Osteoblast (primary cell): Measurements from ENCODE around the gene CYTIP. TPM values are rescaled to one million over a fixed set of nuclear protein-coding genes. Genes with fewer than 3 reads are reported as not detected.

ENCODE experiments used
- DNase-seq: peaks from one replicate; pipeline ENCODE4 v3.0.0; 2011; ENCODE audit warnings: low spot score, mixed read lengths; ENCODE audit not compliant: insufficient read length; ENCODE audit errors: missing footprints
- H2AFZ ChIP-seq: 2 replicates; pipeline ENCODE4 v1.6.0; 2011; ENCODE audit warnings: mild to moderate bottlenecking, low read length
- H3K27ac ChIP-seq: 2 replicates; pipeline ENCODE4 v1.5.1; 2011; ENCODE audit warnings: mild to moderate bottlenecking, low read depth, low read length, moderate library complexity
- H3K27me3 ChIP-seq: 2 replicates; pipeline ENCODE4 v1.6.0; 2012; ENCODE audit warnings: mild to moderate bottlenecking, control low read depth, inconsistent platforms, low read length, moderate library complexity; ENCODE audit not compliant: insufficient read depth
- H3K36me3 ChIP-seq: 2 replicates; pipeline ENCODE4 v1.5.1; 2011; ENCODE audit warnings: mild to moderate bottlenecking, low read length, control low read depth, moderate library complexity; ENCODE audit not compliant: insufficient read depth
- H3K4me1 ChIP-seq: 2 replicates; pipeline ENCODE4 v1.5.1; 2011; ENCODE audit warnings: mild to moderate bottlenecking, low read length, control low read depth, moderate library complexity; ENCODE audit not compliant: insufficient read depth
- H3K4me2 ChIP-seq: 2 replicates; pipeline ENCODE4 v1.6.0; 2011; ENCODE audit warnings: mild to moderate bottlenecking, low read length; ENCODE audit not compliant: insufficient read depth
- H3K4me3 ChIP-seq: fragments of 200-600 bp; sonication (generic); 3 replicates; pipeline ENCODE4 v1.5.1; 2012; ENCODE audit warnings: mild to moderate bottlenecking, low read length, inconsistent platforms; ENCODE audit not compliant: insufficient read depth
- H3K79me2 ChIP-seq: 2 replicates; pipeline ENCODE4 v1.6.0; 2012; ENCODE audit warnings: mild to moderate bottlenecking, low read length, control low read depth, inconsistent platforms; ENCODE audit not compliant: insufficient read depth
- H3K9me3 ChIP-seq: 2 replicates; pipeline ENCODE4 v1.5.1; 2011; ENCODE audit warnings: low read depth, low read length, control low read depth
- H4K20me1 ChIP-seq: 2 replicates; pipeline ENCODE4 v1.6.0; 2012; ENCODE audit warnings: mild to moderate bottlenecking, low read length, control low read depth; ENCODE audit not compliant: insufficient read depth
- total RNA-seq: library from RNA; depleted of rRNA; stranded (reverse); fragments of >200 nt; gene quantifications from 2 replicates; pipeline ENCODE4 v1.2.3, GENCODE V29; 2012
- TF ChIP-seq, protein P1 (sequence below): IDR thresholded peaks from 2 replicates; pipeline ENCODE4 v1.5.1; 2011; ENCODE audit warnings: mild to moderate bottlenecking, low read depth, low read length, moderate library complexity; ENCODE audit errors: extremely low read depth

The CYTIP gene
- total RNA-seq, 1 donor = 1.4 TPM

DNA sequence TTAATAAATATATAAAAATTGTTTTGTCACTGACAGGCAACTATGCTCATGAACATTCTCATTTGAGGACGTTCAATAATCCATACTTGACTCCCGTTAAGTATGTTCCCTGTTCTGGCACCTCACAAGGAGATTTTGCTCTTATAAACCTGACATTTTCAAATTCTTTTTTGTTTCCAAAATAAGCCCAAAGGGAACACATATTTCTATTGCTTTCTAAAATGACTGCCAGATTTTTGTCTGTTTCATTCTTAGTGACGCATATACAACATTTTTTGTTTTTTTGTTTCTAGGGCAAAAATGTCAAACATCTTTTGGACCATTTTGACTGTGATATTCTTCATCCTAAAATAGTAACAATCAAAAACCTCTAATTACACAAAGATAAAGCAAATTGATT is 50.5 kb downstream of the CYTIP start:
- H3K27me3 ChIP-seq = peaks cover 3% of the 10 kb centered on the region
- H3K79me2 ChIP-seq = no peaks in the 10 kb centered on the region
- TF ChIP-seq, protein P1, sequence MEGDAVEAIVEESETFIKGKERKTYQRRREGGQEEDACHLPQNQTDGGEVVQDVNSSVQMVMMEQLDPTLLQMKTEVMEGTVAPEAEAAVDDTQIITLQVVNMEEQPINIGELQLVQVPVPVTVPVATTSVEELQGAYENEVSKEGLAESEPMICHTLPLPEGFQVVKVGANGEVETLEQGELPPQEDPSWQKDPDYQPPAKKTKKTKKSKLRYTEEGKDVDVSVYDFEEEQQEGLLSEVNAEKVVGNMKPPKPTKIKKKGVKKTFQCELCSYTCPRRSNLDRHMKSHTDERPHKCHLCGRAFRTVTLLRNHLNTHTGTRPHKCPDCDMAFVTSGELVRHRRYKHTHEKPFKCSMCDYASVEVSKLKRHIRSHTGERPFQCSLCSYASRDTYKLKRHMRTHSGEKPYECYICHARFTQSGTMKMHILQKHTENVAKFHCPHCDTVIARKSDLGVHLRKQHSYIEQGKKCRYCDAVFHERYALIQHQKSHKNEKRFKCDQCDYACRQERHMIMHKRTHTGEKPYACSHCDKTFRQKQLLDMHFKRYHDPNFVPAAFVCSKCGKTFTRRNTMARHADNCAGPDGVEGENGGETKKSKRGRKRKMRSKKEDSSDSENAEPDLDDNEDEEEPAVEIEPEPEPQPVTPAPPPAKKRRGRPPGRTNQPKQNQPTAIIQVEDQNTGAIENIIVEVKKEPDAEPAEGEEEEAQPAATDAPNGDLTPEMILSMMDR = no peak
- DNase-seq = no peak
- no peaks in the 10 kb centered on the region for H4K20me1 ChIP-seq
- no peaks in the 10 kb centered on the region for H3K36me3 ChIP-seq
- no peaks in the 10 kb centered on the region for H3K4me1 ChIP-seq
- no peak overlapping the region for H3K27ac ChIP-seq
- no peak overlapping the region for H2AFZ ChIP-seq
- no peaks in the 10 kb centered on the region for H3K9me3 ChIP-seq
- no peak overlapping the region for H3K4me3 ChIP-seq
- H3K4me2 ChIP-seq = no peak overlapping the region

- TF ChIP-seq, protein P1 = no peak
- H3K27me3 ChIP-seq = no peaks in the 10 kb centered on the region
Measured at GRCh38 chr2:157388827-157389226, 55.1 kb downstream of the CYTIP start.

GRCh38 chr2:157386747-157387146 is 57.1 kb downstream of the CYTIP start:
- DNase-seq = no peak
- H3K4me2 ChIP-seq = no peak overlapping the region
- H3K4me3 ChIP-seq = no peak overlapping the region
- H2AFZ ChIP-seq = no peak overlapping the region
- H3K9me3 ChIP-seq = no peaks in the 10 kb centered on the region
- TF ChIP-seq, protein P1 = no peak
- no peaks in the 10 kb centered on the region for H3K27me3 ChIP-seq
- no peaks in the 10 kb centered on the region for H3K4me1 ChIP-seq
- H3K79me2 ChIP-seq = no peaks in the 10 kb centered on the region
- no peak overlapping the region for H3K27ac ChIP-seq
- no peaks in the 10 kb centered on the region for H4K20me1 ChIP-seq
- no peaks in the 10 kb centered on the region for H3K36me3 ChIP-seq

More at GRCh38 chr2:157388827-157389226, 55.1 kb downstream of the CYTIP start:
- no peak for DNase-seq
- Histone ChIP-seq H3K4me2 (no peak overlapping the region), H3K79me2 (no peaks in the 10 kb centered on the region), H3K9me3 (no peaks in the 10 kb centered on the region), H2AFZ (no peak overlapping the region), H3K27ac (no peak overlapping the region), H3K4me1 (no peaks in the 10 kb centered on the region), H3K4me3 (no peak overlapping the region), H3K36me3 (no peaks in the 10 kb centered on the region), H4K20me1 (no peaks in the 10 kb centered on the region)

DNA sequence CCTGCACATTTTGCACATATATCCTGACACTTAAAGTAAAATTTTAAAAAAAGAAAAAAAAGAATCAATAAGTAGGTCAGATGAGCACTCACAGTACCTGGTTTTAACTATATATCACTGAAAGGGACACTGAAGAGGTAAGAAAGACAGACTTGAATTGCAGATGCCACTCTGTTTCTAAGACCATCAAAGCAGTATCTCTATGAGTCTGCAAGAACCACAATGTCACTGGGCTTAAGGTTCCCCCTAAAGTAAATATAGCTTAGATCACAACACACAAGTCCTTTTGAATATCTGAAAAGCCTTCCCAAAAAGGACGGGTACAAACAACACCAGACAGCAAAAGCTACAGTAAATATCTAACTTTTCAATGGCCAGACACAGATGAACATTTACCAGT is 57.6 kb downstream of the CYTIP start:
- Histone ChIP-seq H4K20me1 (no peaks in the 10 kb centered on the region), H3K27me3 (no peaks in the 10 kb centered on the region), H3K36me3 (no peaks in the 10 kb centered on the region), H3K27ac (no peak overlapping the region), H3K79me2 (no peaks in the 10 kb centered on the region), H3K4me3 (no peak overlapping the region), H3K9me3 (no peaks in the 10 kb centered on the region), H2AFZ (no peak overlapping the region), H3K4me1 (no peaks in the 10 kb centered on the region), H3K4me2 (no peak overlapping the region)
- TF ChIP-seq, protein P1 = no peak
- DNase-seq = no peak
